Epithelial cell of umbilical artery (primary cell): ENCODE results near the gene AIP. TPM values are rescaled to one million over a fixed set of nuclear protein-coding genes. Genes with fewer than 3 reads are reported as not detected.

Source experiments
- total RNA-seq: library from RNA; depleted of rRNA; stranded (reverse); fragments of >200 nt; gene quantifications from 2 replicates; pipeline ENCODE4 v1.2.3, GENCODE V29; 2014

The AIP gene
- total RNA-seq: 80.1 and 97.4 TPM in 2 replicates

DNA sequence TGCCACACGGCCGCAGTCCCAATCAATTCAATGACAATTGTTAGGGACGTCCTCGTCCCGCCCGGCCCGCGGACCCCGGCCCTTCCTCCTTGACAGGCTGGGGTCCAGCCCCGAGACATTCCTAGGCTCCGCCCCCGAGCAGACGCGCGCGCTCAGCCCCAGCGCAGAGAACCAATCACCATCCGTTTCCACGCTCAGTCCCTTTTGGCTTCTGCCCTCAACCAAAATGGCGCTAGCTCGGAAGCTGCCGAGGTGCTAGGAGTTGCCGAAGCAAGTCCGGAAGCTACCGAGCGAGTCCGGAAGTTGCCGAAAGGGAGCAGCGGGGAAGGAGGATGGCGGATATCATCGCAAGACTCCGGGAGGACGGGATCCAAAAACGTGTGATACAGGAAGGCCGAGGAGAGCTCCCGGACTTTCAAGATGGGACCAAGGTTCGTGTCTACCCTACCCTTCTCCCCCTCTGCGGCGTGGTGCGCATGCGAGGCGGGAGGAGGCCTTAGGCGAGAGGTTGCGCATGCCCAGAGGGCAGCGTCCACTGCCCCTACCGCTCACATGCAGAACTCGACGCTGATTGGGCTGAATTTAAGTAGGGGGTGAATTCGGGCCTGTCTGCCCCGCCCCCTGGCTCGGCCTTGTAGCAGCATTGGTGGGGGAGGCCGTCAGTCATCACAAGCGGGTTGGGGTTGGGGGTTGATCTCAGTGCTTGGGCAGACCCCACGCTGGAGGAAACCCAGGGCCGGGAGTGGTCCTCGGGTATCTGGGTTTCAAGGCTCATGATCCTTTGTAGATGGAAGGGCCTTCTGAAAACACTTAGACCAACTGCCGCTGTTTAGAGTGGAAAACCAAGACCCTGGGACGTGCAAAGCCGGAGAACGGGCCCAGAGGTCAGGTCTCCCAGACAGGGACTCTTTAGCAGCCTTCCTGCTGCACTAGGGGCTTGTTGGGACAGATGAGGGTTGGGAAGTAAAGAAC is at the start of gene AIP:
Gene AIP (plus strand): TSS at position 200 of the 972 bp plus-strand sequence. CDS start 133 bp downstream, at position 333.

DNA sequence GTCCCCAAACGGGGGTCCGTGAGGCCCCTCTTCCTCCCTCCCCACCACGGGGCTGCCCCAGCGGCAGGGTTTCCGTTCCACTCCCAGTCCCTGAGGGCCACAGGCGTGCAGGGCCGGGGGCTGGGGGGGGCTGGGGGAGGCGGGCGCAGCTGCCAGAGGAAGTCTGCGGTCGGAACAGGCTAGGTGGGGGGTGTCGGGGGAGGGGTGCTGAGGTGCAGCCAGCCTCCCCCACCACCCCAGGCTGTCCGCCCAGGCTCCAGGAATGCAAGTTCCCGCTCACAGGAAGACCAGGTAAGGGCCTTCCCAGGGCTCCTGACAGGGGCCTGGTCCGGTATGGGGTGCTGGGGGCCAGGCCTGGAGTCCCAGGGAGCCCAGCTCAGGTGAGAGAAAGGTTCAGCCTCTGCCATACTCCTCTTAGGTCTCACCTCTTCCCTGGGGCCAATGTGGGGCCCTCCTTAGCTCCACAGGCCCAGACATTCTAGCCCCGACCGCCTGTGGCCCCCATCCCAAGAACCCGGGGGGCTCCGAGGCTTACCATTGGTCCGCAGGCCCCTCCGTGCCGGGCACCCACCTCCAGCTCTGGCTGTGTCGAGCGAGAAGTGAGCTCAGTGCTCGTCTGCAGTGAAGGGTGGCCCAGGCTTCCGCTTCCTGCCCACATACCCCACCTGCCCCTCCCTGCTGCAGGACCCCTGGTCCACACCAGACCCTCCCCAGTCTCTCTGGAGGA is 45.6 kb upstream of the AIP start, which contains the start of gene PTPRCAP:
Gene PTPRCAP (minus strand): TSS at position 601 of the 727 bp plus-strand sequence. CDS start 63 bp downstream, at position 538.

DNA sequence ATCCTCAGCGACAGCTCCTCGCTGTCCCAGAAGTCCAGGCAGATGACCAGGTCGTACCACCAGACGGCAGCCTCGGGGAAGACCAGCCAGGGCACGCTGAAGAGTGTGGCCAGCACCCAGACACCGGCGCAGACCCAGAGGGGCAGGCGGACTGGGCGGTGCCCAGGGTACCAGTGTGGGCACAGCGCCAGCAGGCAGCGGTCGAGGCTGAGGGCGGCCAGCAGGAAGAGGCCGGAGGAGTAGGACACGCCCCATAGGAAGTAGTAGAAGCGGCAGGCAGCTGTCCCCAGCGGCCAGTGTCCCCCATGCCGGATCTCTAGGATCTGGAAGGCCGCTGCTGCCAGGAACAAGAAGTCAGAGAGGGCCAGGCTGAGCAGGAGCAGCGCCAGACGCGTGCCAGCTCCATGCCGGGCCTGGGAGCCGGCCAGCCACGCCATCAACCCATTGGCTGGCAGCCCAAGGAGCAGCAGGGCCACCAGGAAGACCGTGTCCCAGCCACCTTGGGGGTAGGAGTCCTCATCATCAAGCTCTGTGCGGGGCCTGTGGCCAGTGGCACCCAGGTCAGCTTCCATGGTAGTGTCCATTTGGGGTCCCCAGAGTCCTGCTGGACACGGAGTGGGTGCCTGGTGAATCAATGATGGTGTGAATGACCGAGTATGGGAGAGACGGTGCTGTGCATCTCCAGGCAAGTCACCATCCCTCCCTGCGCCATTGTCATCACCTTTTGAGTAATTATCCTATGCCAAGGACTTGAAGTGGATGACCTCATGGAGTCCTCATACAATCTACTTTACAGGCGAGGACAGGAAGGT is 30.5 kb upstream of the AIP start, which contains the start of gene GPR152:
Gene GPR152 (minus strand): TSS at position 589 of the 812 bp plus-strand sequence. CDS start 5 bp downstream, at position 584.

DNA sequence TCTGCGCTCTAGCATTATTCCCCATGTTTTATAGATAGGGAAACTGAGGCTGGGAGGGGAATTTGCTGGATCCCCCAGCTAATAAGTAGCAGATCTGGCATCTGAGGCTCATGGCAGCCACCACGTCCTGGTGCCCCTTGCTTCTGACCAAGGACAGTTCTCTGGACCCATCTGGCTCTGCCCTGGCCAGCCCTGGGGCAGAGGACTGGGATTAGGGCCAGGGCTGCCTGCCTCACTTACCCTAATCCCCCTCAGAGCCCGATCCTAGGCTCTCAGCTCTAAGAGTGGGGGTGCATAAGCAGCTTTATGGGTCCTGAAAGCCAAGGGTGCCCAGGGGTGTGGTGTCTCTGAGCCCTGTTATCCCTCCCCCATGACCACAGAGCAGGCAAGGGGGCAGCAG is 27.8 kb upstream of the AIP start, which contains the start of gene CABP4:
Gene CABP4 (plus strand): TSS at position 301 of the 400 bp plus-strand sequence. CDS start 70 bp downstream, at position 371.

DNA sequence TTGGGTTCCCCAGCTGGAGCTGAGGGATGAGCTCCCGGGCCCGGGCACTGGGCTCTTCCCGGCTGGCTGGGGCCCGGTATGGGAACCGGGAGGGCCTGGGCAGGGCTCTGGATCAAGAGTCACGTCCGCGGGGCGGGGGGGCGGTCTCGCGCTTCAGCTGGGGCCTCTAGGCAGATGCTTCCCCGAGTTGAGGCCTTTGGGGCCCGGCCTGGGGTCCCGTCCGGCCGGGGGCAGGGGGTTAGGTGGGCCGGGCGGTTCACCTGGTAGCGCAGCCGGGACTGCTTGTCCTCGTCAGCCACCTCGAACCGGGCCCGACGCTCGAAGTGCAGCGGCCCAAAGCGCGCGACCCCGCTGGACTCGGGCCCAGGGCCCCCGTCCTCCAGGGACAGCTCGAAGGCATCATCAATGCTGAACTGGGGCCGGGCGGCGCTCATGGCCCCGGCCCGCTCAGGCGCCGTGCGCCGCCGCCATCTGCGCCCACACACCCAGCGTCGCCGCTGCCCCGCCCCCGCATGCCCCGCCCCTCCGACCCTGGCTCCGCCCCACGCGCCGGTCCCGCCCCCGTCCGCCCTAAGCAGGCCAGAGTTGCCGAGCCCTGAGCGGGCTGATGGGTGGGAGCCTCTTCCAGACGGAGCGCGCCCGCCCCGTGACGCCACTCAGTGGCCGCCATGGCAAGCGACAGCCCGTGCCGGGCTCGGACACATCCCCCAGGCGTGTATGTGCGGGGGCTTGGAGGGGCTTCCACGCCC is 13.9 kb upstream of the AIP start, which contains the start of gene TMEM134:
Gene TMEM134 (minus strand): TSS at position 493 of the 749 bp plus-strand sequence. CDS start 59 bp downstream, at position 434.

DNA sequence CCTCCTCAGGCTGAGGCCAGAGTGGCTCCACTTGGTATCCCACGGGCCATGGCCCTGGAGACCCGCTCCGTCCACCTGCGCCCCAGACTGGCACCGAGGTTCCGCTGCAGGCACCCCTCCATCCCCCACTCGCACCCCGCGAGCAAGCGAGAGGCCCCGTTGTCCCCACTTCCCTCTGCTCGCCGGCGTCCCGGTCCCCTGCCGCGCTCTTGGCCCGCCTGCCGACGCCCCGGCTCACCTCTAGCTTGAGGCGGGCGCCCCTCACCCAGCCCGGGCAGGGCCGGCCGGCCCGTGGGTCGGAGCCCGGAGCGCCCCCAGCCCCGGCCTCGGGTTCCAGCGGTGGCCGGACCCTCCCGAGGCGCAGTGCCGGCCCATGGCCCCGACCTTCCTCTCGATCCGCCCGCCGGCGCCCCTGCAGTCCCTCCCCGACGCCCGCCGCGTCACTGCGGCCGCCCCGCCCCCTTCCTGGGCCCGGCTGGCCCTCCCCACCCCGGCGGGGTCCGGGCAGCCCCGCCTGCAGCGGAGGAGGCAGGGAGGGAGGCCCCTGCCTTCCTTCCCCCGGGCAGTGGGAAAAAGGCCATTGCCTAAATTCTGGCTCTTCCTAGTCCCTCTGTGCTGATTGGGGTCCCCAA is 22.2 kb downstream of the AIP start, which contains the start of gene PITPNM1:
Gene PITPNM1 (minus strand): TSS at position 414 of the 632 bp plus-strand sequence. CDS start 1,183 bp downstream, outside the sequence.

DNA sequence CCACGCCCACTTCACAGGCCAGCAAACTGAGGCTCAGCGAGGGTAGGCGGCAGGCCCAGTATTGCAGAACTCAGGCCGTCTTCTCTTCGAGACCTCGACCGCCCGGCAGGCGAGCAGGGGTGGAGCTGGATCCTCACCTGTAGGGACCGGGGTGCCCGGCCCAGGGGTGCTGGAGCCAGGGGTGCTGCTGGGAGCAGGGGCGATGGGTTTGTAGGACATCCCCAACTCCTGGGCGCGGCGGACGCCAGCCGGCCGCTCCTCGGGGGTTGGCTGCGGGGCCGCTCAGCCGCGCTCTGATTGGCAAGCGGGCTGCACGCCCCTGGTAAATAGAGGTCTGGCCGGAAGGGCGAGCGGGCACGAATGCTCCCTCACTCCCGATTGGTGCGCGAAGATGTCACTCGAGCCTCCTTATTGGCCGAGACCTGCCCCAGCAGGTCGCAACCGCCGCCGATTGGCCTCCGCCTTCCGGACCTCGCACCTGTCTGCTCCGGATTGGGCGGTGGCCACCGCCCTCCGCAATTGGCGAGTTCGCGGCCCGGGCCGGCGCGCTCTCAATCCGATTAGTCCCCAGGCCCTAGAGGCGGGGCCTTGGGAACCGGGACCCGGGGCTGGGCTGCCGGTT is 25.1 kb downstream of the AIP start, which contains the start of gene CDK2AP2:
Gene CDK2AP2 (minus strand): TSS at position 299 of the 622 bp plus-strand sequence. CDS start 80 bp downstream, at position 219.

DNA sequence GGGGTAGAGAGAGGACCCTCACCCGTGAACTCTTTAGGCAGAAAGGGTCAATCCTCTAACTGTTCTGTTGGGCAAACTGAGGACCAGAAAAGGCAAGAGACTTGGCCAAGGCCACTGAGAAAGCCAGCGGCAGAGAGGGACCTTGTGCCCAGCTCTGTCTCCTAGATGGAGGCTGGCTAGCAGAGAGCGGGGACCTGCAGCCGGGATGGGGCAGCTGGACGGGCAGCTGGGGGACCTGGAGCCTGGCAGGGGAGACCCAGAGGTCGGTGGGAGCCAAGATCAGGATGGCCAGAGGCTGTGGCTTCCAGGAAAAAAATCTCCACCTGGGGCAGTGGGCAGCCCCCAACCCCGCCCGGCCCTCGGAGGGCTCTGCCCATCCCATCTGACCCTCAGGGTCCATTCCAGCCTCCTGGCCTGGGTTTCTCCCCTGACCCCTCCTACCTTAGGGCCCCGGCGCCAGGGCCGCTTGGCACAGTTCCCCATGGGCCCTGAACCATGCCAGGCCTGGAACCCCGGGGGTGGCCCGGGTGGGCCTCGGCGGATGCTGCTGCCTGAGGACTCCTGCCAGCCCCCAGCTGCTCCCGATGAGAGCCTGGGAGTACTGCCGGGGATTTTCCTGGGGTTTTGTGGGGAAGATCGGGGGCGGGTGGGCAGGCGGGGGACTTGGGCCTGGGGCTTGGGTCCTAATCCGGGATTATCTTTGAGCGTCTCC is 40.2 kb downstream of the AIP start, which contains the start of gene CABP2:
Gene CABP2 (minus strand): TSS at position 603 of the 712 bp plus-strand sequence. CDS start 120 bp downstream, at position 483.

Other genes starting within 250 kb of the AIP start
- gene GRK2, start 216.6 kb upstream of the AIP start, total RNA-seq: 27.3 and 36.8 TPM in 2 replicates
- gene ANKRD13D, start 193.7 kb upstream of the AIP start, total RNA-seq: 21.4 and 22.4 TPM in 2 replicates
- 7.8 and 9.1 TPM in 2 replicates for gene SSH3, start 179.5 kb upstream of the AIP start, total RNA-seq
- gene POLD4, start 129.5 kb upstream of the AIP start, total RNA-seq: 41.0 and 52.0 TPM in 2 replicates
- gene CLCF1, start 109.4 kb upstream of the AIP start, total RNA-seq: 0.61 and 1.3 TPM in 2 replicates
- gene RAD9A, start 91.0 kb upstream of the AIP start, total RNA-seq: 5.2 TPM in 2 replicates
- 250 and 273 TPM in 2 replicates for gene PPP1CA, start 81.2 kb upstream of the AIP start, total RNA-seq
- not detected in 2 replicates for gene TBC1D10C, start 78.9 kb upstream of the AIP start, total RNA-seq
- gene CARNS1, start 67.3 kb upstream of the AIP start, total RNA-seq: 0.15 and 0.32 TPM in 2 replicates
- gene RPS6KB2, start 54.5 kb upstream of the AIP start, total RNA-seq: 43.2 and 52.9 TPM in 2 replicates
- 0.30 and 0.97 TPM in 2 replicates for gene PTPRCAP, start 45.3 kb upstream of the AIP start, total RNA-seq
- 132 and 167 TPM in 2 replicates for gene CORO1B, start 39.5 kb upstream of the AIP start, total RNA-seq
- gene GPR152, start 30.3 kb upstream of the AIP start, total RNA-seq: not detected in 2 replicates
- gene CABP4, start 27.7 kb upstream of the AIP start, total RNA-seq: 0.65 and 1.4 TPM in 2 replicates
- gene TMEM134, start 13.8 kb upstream of the AIP start, total RNA-seq: 22.4 and 33.3 TPM in 2 replicates
- 14.3 and 16.9 TPM in 2 replicates for gene PITPNM1, start 22.3 kb downstream of the AIP start, total RNA-seq
- 12.8 and 23.1 TPM in 2 replicates for gene CDK2AP2, start 25.1 kb downstream of the AIP start, total RNA-seq
- not detected in 2 replicates for gene CABP2, start 40.4 kb downstream of the AIP start, total RNA-seq
- gene GSTP1, start 100.8 kb downstream of the AIP start, total RNA-seq: 647 and 1,635 TPM in 2 replicates
- 235 and 247 TPM in 2 replicates for gene NDUFV1, start 123.9 kb downstream of the AIP start, total RNA-seq
- gene NUDT8, start 146.9 kb downstream of the AIP start, total RNA-seq: 12.8 and 19.5 TPM in 2 replicates
- not detected in 2 replicates for gene TBX10, start 156.7 kb downstream of the AIP start, total RNA-seq
- not detected in 2 replicates for gene ACY3, start 167.7 kb downstream of the AIP start, total RNA-seq
- gene ALDH3B2, start 191.6 kb downstream of the AIP start, total RNA-seq: not detected in 2 replicates